Epithelial cell of esophagus (primary cell): ENCODE results near the gene RAPH1.

Source experiments
- DNase-seq: peaks from one replicate; pipeline ENCODE4 v3.0.0; 2010; ENCODE audit warnings: low read depth
- H3K4me3 ChIP-seq: 2 replicates; pipeline ENCODE4 v1.5.1; 2011; ENCODE audit warnings: mild to moderate bottlenecking, low read length, control low read depth
- TF ChIP-seq, protein P1 (sequence below): IDR thresholded peaks from 2 replicates; pipeline ENCODE4 v1.5.1; 2011; ENCODE audit warnings: low read depth, mild to moderate bottlenecking, low read length, control low read depth, inconsistent platforms; ENCODE audit not compliant: insufficient read depth; ENCODE audit errors: missing control alignments

The RAPH1 gene

GRCh38 chr2:203501873-203502272 is 33.2 kb downstream of the RAPH1 start:
- TF ChIP-seq, protein P1, sequence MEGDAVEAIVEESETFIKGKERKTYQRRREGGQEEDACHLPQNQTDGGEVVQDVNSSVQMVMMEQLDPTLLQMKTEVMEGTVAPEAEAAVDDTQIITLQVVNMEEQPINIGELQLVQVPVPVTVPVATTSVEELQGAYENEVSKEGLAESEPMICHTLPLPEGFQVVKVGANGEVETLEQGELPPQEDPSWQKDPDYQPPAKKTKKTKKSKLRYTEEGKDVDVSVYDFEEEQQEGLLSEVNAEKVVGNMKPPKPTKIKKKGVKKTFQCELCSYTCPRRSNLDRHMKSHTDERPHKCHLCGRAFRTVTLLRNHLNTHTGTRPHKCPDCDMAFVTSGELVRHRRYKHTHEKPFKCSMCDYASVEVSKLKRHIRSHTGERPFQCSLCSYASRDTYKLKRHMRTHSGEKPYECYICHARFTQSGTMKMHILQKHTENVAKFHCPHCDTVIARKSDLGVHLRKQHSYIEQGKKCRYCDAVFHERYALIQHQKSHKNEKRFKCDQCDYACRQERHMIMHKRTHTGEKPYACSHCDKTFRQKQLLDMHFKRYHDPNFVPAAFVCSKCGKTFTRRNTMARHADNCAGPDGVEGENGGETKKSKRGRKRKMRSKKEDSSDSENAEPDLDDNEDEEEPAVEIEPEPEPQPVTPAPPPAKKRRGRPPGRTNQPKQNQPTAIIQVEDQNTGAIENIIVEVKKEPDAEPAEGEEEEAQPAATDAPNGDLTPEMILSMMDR: no peak
- no peak overlapping the region for H3K4me3 ChIP-seq
- no peak for DNase-seq

DNA sequence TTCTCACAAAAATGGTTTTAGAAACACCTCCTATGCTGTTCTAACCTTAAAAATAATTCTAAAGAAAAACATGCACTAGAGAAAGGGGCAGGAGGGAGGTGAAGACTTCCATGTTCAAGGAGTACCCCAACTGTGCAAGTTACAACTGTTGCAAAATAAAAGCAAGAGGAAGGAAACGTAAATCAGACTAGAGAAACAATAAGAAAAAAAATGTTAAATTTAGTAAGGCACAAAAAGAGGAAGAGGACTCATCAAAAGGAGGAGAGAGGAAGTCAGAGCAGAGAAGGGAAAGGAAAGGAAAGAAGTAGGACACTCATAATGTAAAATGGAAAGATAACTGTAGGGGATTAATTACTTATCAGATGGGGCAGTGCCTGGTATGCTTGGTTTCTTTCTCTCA is 34.1 kb downstream of the RAPH1 start:
- no peak overlapping the region for H3K4me3 ChIP-seq
- TF ChIP-seq, protein P1: no peak
- no peak for DNase-seq

- H3K4me3 ChIP-seq: no peak overlapping the region
- no peak for DNase-seq
- TF ChIP-seq, protein P1: no peak
Measured at GRCh38 chr2:203500297-203500696, 34.8 kb downstream of the RAPH1 start.

GRCh38 chr2:203498161-203498560 is 36.9 kb downstream of the RAPH1 start:
- TF ChIP-seq, protein P1: no peak
- peak; percentile 76 for DNase-seq
- no peak overlapping the region for H3K4me3 ChIP-seq

DNA sequence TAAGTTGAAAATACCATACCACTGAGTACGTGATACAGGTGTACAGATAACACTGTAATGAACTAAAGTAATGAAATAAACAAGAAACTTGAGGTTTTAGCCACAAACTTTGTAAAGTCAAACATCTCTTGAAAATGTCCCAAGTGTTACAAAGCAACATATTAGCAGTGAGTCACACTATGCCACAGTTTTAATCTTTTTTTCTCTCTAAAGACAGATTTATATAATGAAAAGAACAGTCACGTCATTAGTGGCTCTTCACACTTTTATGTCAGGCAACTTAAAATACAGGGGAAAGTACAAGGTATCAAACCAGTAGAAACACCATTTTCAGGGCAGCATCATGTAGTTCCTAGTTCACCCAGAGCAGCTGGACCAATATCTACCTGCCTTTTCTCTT is 42.1 kb downstream of the RAPH1 start:
- DNase-seq: peak; percentile 4
- TF ChIP-seq, protein P1: no peak
- no peak overlapping the region for H3K4me3 ChIP-seq

- H3K4me3 ChIP-seq: no peak overlapping the region
- DNase-seq: no peak
- TF ChIP-seq, protein P1: no peak
Measured at GRCh38 chr2:203490391-203490790, 44.7 kb downstream of the RAPH1 start.

DNA sequence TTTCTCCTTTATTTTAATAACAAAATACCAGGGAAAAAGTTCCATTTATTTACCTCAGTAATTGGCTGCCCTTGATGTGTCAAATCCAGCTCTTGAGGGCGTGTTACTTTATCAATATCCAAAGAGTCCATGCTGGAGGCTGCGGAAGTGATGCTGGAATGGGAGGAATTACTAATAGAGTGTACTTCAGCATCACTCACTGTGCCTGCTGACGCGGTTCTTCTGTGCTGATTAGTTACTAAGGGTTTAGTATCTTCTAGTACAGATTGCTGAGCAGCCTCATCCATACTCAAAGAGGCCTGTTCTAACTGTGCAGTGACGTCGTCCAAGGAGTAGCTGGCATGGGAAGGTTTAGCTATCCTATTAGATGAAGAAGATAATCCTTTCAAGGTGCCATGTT is 45.6 kb downstream of the RAPH1 start:
- TF ChIP-seq, protein P1: no peak

More for the DNA sequence above, 45.6 kb downstream of the RAPH1 start:
- no peak overlapping the region for H3K4me3 ChIP-seq
- DNase-seq: no peak
